NB4 (cell line): Measurements from ENCODE around the gene TOMM70.

Experiments used
- MYC ChIP-seq: IDR thresholded peaks from 2 replicates; pipeline ENCODE4 v1.6.1; 2011; ENCODE audit warnings: low read depth, low read length
- POLR2A ChIP-seq: IDR thresholded peaks from 2 replicates; pipeline ENCODE4 v1.6.1; 2011; ENCODE audit warnings: mild to moderate bottlenecking; ENCODE audit not compliant: insufficient read length; ENCODE audit errors: extremely low read depth
- TF ChIP-seq, protein P1 (sequence below): IDR thresholded peaks from one replicate; pipeline ENCODE4 v1.5.1; 2012; ENCODE audit warnings: low read depth, low read length

GRCh38 chr3:100386437-100387074 lies 14.3 kb downstream of the TOMM70 start:
- no peak for TF ChIP-seq POLR2A
- TF ChIP-seq, protein P1, sequence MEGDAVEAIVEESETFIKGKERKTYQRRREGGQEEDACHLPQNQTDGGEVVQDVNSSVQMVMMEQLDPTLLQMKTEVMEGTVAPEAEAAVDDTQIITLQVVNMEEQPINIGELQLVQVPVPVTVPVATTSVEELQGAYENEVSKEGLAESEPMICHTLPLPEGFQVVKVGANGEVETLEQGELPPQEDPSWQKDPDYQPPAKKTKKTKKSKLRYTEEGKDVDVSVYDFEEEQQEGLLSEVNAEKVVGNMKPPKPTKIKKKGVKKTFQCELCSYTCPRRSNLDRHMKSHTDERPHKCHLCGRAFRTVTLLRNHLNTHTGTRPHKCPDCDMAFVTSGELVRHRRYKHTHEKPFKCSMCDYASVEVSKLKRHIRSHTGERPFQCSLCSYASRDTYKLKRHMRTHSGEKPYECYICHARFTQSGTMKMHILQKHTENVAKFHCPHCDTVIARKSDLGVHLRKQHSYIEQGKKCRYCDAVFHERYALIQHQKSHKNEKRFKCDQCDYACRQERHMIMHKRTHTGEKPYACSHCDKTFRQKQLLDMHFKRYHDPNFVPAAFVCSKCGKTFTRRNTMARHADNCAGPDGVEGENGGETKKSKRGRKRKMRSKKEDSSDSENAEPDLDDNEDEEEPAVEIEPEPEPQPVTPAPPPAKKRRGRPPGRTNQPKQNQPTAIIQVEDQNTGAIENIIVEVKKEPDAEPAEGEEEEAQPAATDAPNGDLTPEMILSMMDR: no peak
- no peak for TF ChIP-seq MYC
